Kidney epithelial cell (primary cell): ENCODE data around the gene PHC3. TPM values are rescaled to one million over a fixed set of nuclear protein-coding genes. Genes with fewer than 3 reads are reported as not detected.
"Not testable (repeated sequence)": the region's sequence is repeated elsewhere in the genome, so short reads cannot be mapped to it uniquely, and the experiment has no call there.

ENCODE experiments used
- DNase-seq: peaks from one replicate; pipeline ENCODE4 v3.0.0-alpha.2; 2010; ENCODE audit warnings: low read depth
- H3K27me3 ChIP-seq: 2 replicates; pipeline ENCODE4 v1.6.0; 2011; ENCODE audit warnings: low read length; ENCODE audit not compliant: control insufficient read depth, insufficient read depth
- H3K36me3 ChIP-seq: 2 replicates; pipeline ENCODE4 v1.5.1; 2011; ENCODE audit warnings: low read length; ENCODE audit not compliant: control insufficient read depth, insufficient read depth
- H3K4me3 ChIP-seq: 2 replicates; pipeline ENCODE4 v1.5.1; 2011; ENCODE audit warnings: low read depth, mild to moderate bottlenecking, control low read depth, low read length
- CTCF ChIP-seq: IDR thresholded peaks from 2 replicates; pipeline ENCODE4 v1.5.1; 2011; ENCODE audit warnings: mild to moderate bottlenecking, moderate library complexity, low read length, control low read depth, inconsistent platforms; ENCODE audit not compliant: insufficient read depth, poor library complexity, severe bottlenecking
- total RNA-seq: library from RNA; depleted of rRNA; stranded (reverse); fragments of >200 nt; gene quantifications from 2 replicates; pipeline ENCODE4 v1.2.3, GENCODE V29; 2015

Gene PHC3
- total RNA-seq, 1 donor from 2014 or later: 22.4 TPM

- no peak for DNase-seq
- TF ChIP-seq CTCF: no peak
- peaks cover 3% of the 10 kb centered on the region for H3K36me3 ChIP-seq
- no peak overlapping the region for H3K4me3 ChIP-seq
- no peaks in the 10 kb centered on the region for H3K27me3 ChIP-seq
Observed at GRCh38 chr3:170132335-170132734, 49.2 kb downstream of the PHC3 start.

GRCh38 chr3:170130532-170130931 is 51.0 kb downstream of the PHC3 start:
- H3K27me3 ChIP-seq: no peaks in the 10 kb centered on the region
- H3K36me3 ChIP-seq: peaks cover 3% of the 10 kb centered on the region
- no peak for DNase-seq
- no peak for TF ChIP-seq CTCF
- H3K4me3 ChIP-seq: no peak overlapping the region

GRCh38 chr3:170128977-170129431 is 52.5 kb downstream of the PHC3 start:
- H3K36me3 ChIP-seq: peaks cover 3% of the 10 kb centered on the region

GRCh38 chr3:170128259-170128976 is 53.1 kb downstream of the PHC3 start:
- H3K27me3 ChIP-seq: no peaks in the 10 kb centered on the region
- DNase-seq: no peak
- H3K4me3 ChIP-seq: no peak overlapping the region
- TF ChIP-seq CTCF: no peak
- H3K36me3 ChIP-seq: peaks cover 3% of the 10 kb centered on the region

More at GRCh38 chr3:170128977-170129431, 52.5 kb downstream of the PHC3 start:
- no peak for DNase-seq
- no peak for TF ChIP-seq CTCF
- no peaks in the 10 kb centered on the region for H3K27me3 ChIP-seq
- H3K4me3 ChIP-seq: no peak overlapping the region

DNA sequence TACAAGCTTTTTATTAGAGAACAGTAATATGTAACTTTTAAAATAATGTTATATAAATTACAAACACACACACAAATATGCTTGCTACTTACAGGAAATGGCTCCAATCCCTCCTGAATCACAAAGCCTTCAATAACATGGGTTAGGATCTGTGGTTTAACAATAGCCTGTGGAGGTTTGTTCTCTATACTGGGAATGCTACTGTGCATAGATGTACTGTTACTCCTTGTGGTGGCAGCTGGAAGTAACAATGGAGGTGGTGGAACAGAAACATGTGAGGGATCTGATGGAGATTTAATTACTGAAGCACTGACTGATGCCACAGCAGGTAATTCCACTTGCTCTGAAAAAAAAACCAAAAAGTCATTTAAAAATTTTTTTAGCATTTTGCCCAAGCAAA is 64.4 kb downstream of the PHC3 start:
- peak; percentile 29 for TF ChIP-seq CTCF
- no peaks in the 10 kb centered on the region for H3K27me3 ChIP-seq
- no peaks in the 10 kb centered on the region for H3K36me3 ChIP-seq
- DNase-seq: no peak
- no peak overlapping the region for H3K4me3 ChIP-seq

GRCh38 chr3:170114165-170114564 is 67.4 kb downstream of the PHC3 start:
- not testable (repeated sequence) for H3K4me3 ChIP-seq, H3K27me3 ChIP-seq, DNase-seq, H3K36me3 ChIP-seq
